ENCODE measurements around the gene ATP1A1.

DNA sequence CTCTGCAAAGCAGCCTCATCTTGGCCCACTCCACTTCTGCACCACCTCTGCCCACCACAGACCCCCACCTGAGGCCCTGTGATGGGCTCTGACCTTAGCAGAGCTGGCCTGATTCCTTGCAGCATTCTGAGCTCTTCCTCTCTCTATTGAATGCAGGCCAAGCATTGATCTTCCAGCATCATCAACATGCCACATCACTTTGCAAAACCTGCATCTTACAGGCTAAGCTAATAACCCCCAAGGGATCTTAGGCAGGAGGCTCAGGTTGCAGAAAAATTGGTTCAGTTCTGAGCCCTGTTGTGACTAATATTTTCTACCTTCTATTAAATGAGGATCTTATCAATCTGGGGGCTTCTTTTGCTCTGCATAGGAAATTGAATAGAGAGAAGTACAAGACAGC is 78.7 kb downstream of the ATP1A1 start:
- TF ChIP-seq POLR2AphosphoS5 (IDR thresholded peaks at IDR 0.05) (no peak), CTCF (IDR thresholded peaks at IDR 0.05) (no peak), POLR2A (IDR thresholded peaks at IDR 0.05) (no peak), EP300 (IDR thresholded peaks at IDR 0.05) (no peak)

Data from suprapubic skin (tissue), 4 donors.